CD4-positive, alpha-beta T cell treated with Interleukin-1 beta for 1 hour (primary cell): ENCODE measurements around the gene SCRN1.
"Not testable (repeated sequence)": the region's sequence is repeated elsewhere in the genome, so short reads cannot be mapped to it uniquely, and the experiment has no call there.

ENCODE experiments used
- DNase-seq, 2 donors: peaks; one replicate each; pipeline ENCODE4 v3.0.0-alpha.2; 2020 to 2022

The SCRN1 gene

GRCh38 chr7:29922921-29923700 is 66.5 kb downstream of the SCRN1 start:
- no peak for DNase-seq

- peak; percentile 43 to 55 for DNase-seq
These were observed 68.1 kb downstream of the SCRN1 start for GRCh38 chr7:29921404-29922010.

- DNase-seq = no peak
These were observed 69.1 kb downstream of the SCRN1 start for GRCh38 chr7:29920491-29920890.

GRCh38 chr7:29919790-29920189 is 69.8 kb downstream of the SCRN1 start:
- DNase-seq = no peak

- no peak for DNase-seq
These were observed 70.8 kb downstream of the SCRN1 start for GRCh38 chr7:29918850-29919249.

- DNase-seq = no peak
These were observed 72.0 kb downstream of the SCRN1 start for GRCh38 chr7:29917641-29918040.

- no peak for DNase-seq
These were observed 74.0 kb downstream of the SCRN1 start for GRCh38 chr7:29915481-29916215.

- no peak for DNase-seq
These were observed 75.4 kb downstream of the SCRN1 start for GRCh38 chr7:29914180-29914579.

GRCh38 chr7:29906200-29907022 is 83.2 kb downstream of the SCRN1 start:
- DNase-seq = no peak

GRCh38 chr7:29900745-29901144 is 88.9 kb downstream of the SCRN1 start:
- no peak for DNase-seq

GRCh38 chr7:29898301-29898700 is 91.3 kb downstream of the SCRN1 start:
- DNase-seq = no peak

GRCh38 chr7:29896685-29897411 is 92.8 kb downstream of the SCRN1 start:
- no peak for DNase-seq

GRCh38 chr7:29895559-29895958 is 94.0 kb downstream of the SCRN1 start:
- no peak for DNase-seq

GRCh38 chr7:29894256-29894655 is 95.3 kb downstream of the SCRN1 start:
- DNase-seq = no peak

GRCh38 chr7:29893351-29893965 is 96.1 kb downstream of the SCRN1 start:
- no peak for DNase-seq

- no peak for DNase-seq
These were observed 97.4 kb downstream of the SCRN1 start for GRCh38 chr7:29892231-29892630.

GRCh38 chr7:29891766-29892165 is 97.8 kb downstream of the SCRN1 start:
- no peak for DNase-seq

GRCh38 chr7:29890786-29891185 is 98.8 kb downstream of the SCRN1 start:
- not testable (repeated sequence) for DNase-seq

- no peak for DNase-seq
These were observed 99.3 kb downstream of the SCRN1 start for GRCh38 chr7:29890251-29890650.

- no peak for DNase-seq
These were observed 100.3 kb downstream of the SCRN1 start for GRCh38 chr7:29889288-29889687.

- no peak for DNase-seq
These were observed 101.6 kb downstream of the SCRN1 start for GRCh38 chr7:29888006-29888405.

- DNase-seq = no peak
These were observed 102.8 kb downstream of the SCRN1 start for GRCh38 chr7:29886827-29887226.
